PC-9 (cell line): ENCODE results near the gene MAMSTR.

ENCODE experiments used
- EZH2 ChIP-seq: fragments of 200-600 bp; sonication (generic); IDR thresholded peaks from 2 replicates; pipeline ENCODE4 v1.8.0; 2017; ENCODE audit warnings: antibody characterized with exemption, low read depth
- TF ChIP-seq, protein P1 (sequence below): fragments of 200-600 bp; sonication (generic); conservative IDR thresholded peaks from 2 replicates; pipeline ENCODE4 v1.6.1; 2017; ENCODE audit warnings: mixed run types, antibody characterized with exemption, mild to moderate bottlenecking, moderate library complexity

DNA sequence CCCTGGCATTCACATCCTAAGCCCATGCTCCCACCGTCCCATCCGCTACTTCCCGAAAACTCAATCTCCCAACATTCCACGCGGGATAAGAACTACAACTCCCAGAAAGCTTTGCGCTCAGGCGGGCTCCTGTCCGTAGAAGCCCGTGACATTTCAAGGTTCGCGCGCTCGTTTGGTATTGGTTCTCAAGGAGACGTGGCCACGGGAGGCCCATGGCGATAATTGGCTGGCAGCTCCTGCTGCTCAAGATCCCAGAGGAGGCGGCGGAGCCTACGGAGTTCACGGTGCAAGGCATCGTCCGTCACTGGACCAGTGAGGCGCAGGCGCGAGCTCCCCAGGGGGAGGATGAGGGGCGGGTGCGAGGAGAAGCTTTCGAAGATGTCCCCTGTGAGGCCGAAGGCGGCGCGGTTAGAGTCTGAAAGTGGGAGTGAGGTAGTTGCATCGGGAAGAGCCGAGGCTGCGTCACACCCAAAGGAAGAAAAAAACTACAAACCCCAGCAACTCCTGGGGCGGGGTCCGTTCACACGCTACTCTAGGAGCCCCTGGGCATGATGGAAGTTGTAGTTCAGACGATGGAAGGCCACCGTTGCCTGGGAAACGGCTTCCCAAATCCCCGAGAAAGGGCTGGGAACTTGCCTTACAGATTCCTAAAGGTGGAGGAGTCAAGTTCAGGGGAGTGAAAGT, 1.2 kb upstream of the MAMSTR start:
- TF ChIP-seq, protein P1, sequence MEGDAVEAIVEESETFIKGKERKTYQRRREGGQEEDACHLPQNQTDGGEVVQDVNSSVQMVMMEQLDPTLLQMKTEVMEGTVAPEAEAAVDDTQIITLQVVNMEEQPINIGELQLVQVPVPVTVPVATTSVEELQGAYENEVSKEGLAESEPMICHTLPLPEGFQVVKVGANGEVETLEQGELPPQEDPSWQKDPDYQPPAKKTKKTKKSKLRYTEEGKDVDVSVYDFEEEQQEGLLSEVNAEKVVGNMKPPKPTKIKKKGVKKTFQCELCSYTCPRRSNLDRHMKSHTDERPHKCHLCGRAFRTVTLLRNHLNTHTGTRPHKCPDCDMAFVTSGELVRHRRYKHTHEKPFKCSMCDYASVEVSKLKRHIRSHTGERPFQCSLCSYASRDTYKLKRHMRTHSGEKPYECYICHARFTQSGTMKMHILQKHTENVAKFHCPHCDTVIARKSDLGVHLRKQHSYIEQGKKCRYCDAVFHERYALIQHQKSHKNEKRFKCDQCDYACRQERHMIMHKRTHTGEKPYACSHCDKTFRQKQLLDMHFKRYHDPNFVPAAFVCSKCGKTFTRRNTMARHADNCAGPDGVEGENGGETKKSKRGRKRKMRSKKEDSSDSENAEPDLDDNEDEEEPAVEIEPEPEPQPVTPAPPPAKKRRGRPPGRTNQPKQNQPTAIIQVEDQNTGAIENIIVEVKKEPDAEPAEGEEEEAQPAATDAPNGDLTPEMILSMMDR, result no peak
- no peak for TF ChIP-seq EZH2
